Activated B cell treated with CpG ODN at 0.5 μM for 24 hours (primary cell): ENCODE data around the gene MSI2. TPM values are rescaled to one million over a fixed set of nuclear protein-coding genes. Genes with fewer than 3 reads are reported as not detected.

Experiments used
- ATAC-seq: fragments of 200-7000 bp; cut with Tn5 transposase; one replicate; pipeline ENCODE4 v1.10.0; 2021; ENCODE audit warnings: low read depth, mild to moderate bottlenecking, moderate library complexity
- CTCF ChIA-PET: fragments of 350-600 bp; sonication (Branson Sonifier 250); formaldehyde crosslinking; loops from one replicate; lab custom pipeline; 2021; ENCODE audit warnings: antibody characterized with exemption; lab: Charles Lee
- POLR2A ChIA-PET: fragments of 350-600 bp; sonication (Branson Sonifier 250); formaldehyde crosslinking; loops from one replicate; lab custom pipeline; 2021; ENCODE audit warnings: antibody characterized with exemption; lab: Charles Lee
- DNase-seq: peaks from one replicate; pipeline ENCODE4 v3.0.0; 2022
- H3K27ac Mint-ChIP-seq: one replicate; pipeline ENCODE4 v1.8.0; 2020; ENCODE audit warnings: mixed read lengths
- H3K27me3 Mint-ChIP-seq: one replicate; pipeline ENCODE4 v1.8.0; 2021; ENCODE audit warnings: mixed read lengths
- H3K36me3 Mint-ChIP-seq: one replicate; pipeline ENCODE4 v1.8.0; 2021; ENCODE audit warnings: low read depth, mixed read lengths
- H3K4me1 Mint-ChIP-seq: one replicate; pipeline ENCODE4 v1.8.0; 2021; ENCODE audit warnings: mixed read lengths
- H3K4me3 Mint-ChIP-seq: one replicate; pipeline ENCODE4 v1.8.0; 2020; ENCODE audit warnings: mild to moderate bottlenecking, mixed read lengths
- H3K9me3 Mint-ChIP-seq: one replicate; pipeline ENCODE4 v1.8.0; 2020; ENCODE audit warnings: mixed read lengths
- intact Hi-C: fragments of 100-400 bp; cut with micrococcal nuclease; formaldehyde crosslinking; loops from one replicate; pipeline ENCODE4 v1.15.1; 2024
- total RNA-seq: library from RNA; stranded (reverse); gene quantifications from 2 replicates; pipeline ENCODE4 v1.2.3, GENCODE V29; 2022
- TF ChIP-seq, protein P1 (sequence below): fragments of 200-600 bp; IDR thresholded peaks from one replicate; pipeline ENCODE4 v1.8.0; 2022; ENCODE audit warnings: antibody characterized with exemption, mild to moderate bottlenecking

MSI2 gene
- total RNA-seq, 1 donor from 2014 or later, result 102 TPM

- TF ChIP-seq, protein P1, sequence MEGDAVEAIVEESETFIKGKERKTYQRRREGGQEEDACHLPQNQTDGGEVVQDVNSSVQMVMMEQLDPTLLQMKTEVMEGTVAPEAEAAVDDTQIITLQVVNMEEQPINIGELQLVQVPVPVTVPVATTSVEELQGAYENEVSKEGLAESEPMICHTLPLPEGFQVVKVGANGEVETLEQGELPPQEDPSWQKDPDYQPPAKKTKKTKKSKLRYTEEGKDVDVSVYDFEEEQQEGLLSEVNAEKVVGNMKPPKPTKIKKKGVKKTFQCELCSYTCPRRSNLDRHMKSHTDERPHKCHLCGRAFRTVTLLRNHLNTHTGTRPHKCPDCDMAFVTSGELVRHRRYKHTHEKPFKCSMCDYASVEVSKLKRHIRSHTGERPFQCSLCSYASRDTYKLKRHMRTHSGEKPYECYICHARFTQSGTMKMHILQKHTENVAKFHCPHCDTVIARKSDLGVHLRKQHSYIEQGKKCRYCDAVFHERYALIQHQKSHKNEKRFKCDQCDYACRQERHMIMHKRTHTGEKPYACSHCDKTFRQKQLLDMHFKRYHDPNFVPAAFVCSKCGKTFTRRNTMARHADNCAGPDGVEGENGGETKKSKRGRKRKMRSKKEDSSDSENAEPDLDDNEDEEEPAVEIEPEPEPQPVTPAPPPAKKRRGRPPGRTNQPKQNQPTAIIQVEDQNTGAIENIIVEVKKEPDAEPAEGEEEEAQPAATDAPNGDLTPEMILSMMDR, result no peak
- ChIA-PET POLR2A (no interaction called here), CTCF (no interaction called here)
- DNase-seq (no peak), ATAC-seq (no peak)
- H3K9me3 Mint-ChIP-seq, result peaks cover 14% of the 10 kb centered on the region
- H3K27ac Mint-ChIP-seq, result no peak overlapping the region
- no peak overlapping the region for H3K4me3 Mint-ChIP-seq
- intact Hi-C loops, result no loop called here
- peaks cover 22% of the 10 kb centered on the region for H3K36me3 Mint-ChIP-seq
- peaks cover 22% of the 10 kb centered on the region for H3K4me1 Mint-ChIP-seq
- H3K27me3 Mint-ChIP-seq, result no peaks in the 10 kb centered on the region
Measured at GRCh38 chr17:57384219-57384618, 127.9 kb downstream of the MSI2 start.

DNA sequence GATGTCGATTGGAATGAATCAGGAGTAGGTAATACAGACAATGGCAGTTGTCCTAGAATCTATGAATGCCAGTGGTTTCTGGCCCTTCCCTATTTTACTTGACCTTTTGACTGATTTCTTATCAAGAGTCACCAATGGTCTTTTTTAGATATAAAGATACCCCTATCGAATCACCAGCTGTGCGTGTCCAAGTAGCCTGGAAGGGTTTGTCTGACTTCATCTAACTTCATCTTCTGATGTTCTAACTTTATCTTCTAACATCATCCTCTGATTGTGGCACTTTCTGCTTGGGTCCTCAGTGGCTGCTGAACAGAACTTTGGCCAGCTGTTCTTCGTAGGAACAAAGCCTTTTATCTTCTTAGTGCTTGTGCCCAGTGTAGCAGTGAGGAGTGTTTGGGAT is 129.7 kb downstream of the MSI2 start:
- Mint-ChIP-seq H3K4me1 (peaks cover 15% of the 10 kb centered on the region), H3K4me3 (no peak overlapping the region), H3K27me3 (no peaks in the 10 kb centered on the region), H3K36me3 (peaks cover 22% of the 10 kb centered on the region), H3K27ac (no peak overlapping the region), H3K9me3 (peaks cover 14% of the 10 kb centered on the region)
- ChIA-PET POLR2A (no interaction called here), CTCF (interaction anchor here (1.4 kb wide), 1 partner anchor 21 kb away, joined by 3 read pairs; no protein-coding TSS in a partner anchor)
- TF ChIP-seq, protein P1, result no peak
- no peak for ATAC-seq
- no peak for DNase-seq
- intact Hi-C loops, result no loop called here

- ATAC-seq (no peak), DNase-seq (no peak)
- no peak overlapping the region for H3K27ac Mint-ChIP-seq
- ChIA-PET CTCF (no interaction called here), POLR2A (no interaction called here)
- TF ChIP-seq, protein P1, result no peak
- peaks cover 15% of the 10 kb centered on the region for H3K4me1 Mint-ChIP-seq
- peaks cover 16% of the 10 kb centered on the region for H3K9me3 Mint-ChIP-seq
- no peaks in the 10 kb centered on the region for H3K27me3 Mint-ChIP-seq
- intact Hi-C loops, result no loop called here
- H3K36me3 Mint-ChIP-seq, result peaks cover 26% of the 10 kb centered on the region
- no peak overlapping the region for H3K4me3 Mint-ChIP-seq
Measured at GRCh38 chr17:57387575-57387974, 131.3 kb downstream of the MSI2 start.

- ATAC-seq, result no peak
- peaks cover 15% of the 10 kb centered on the region for H3K4me1 Mint-ChIP-seq
- intact Hi-C loops, result no loop called here
- peaks cover 19% of the 10 kb centered on the region for H3K9me3 Mint-ChIP-seq
- ChIA-PET CTCF (no interaction called here), POLR2A (no interaction called here)
- H3K36me3 Mint-ChIP-seq, result peaks cover 29% of the 10 kb centered on the region
- no peak overlapping the region for H3K27ac Mint-ChIP-seq
- TF ChIP-seq, protein P1, result no peak
- DNase-seq, result no peak
- no peaks in the 10 kb centered on the region for H3K27me3 Mint-ChIP-seq
- no peak overlapping the region for H3K4me3 Mint-ChIP-seq
Measured at GRCh38 chr17:57388131-57388725, 131.9 kb downstream of the MSI2 start.

- intact Hi-C loops, result no loop called here
- CTCF ChIA-PET, result interaction anchor here (0.9 kb wide), 1 partner anchor 147 kb away, joined by 3 read pairs; no protein-coding TSS in a partner anchor
- Mint-ChIP-seq H3K36me3 (peaks cover 29% of the 10 kb centered on the region), H3K27me3 (no peaks in the 10 kb centered on the region), H3K9me3 (peaks cover 15% of the 10 kb centered on the region), H3K4me1 (peaks cover 15% of the 10 kb centered on the region), H3K27ac (no peak overlapping the region), H3K4me3 (no peak overlapping the region)
- no peak for ATAC-seq
- DNase-seq, result no peak
- TF ChIP-seq, protein P1, result no peak
- POLR2A ChIA-PET, result no interaction called here
Measured at GRCh38 chr17:57389473-57389872, 133.2 kb downstream of the MSI2 start.
